ENCODE data around the gene TMEM183A.

TMEM183A gene

DNA sequence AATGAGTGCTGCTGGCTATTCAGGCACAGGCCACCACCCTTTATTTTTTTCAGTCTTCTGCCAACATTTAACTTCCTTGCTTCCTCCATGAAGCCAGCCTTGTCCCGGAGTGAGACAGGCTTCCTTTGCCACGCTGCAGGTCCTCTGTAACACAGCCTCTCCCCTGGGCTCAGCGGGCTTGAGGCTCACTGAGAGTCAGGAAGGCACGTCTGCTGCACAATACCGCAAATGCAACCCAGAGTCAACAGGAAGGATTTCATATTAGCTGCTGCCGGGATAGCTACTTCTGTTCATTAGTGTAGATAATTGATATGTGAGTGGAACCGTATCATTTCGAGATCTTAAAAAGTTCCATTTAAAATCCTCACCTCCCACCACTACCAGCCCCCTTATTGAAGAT, 56.1 kb downstream of the TMEM183A start:
- DNase-seq (ENCODE audit: extremely low read depth in 1 of 2, low read depth in 1 of 2): no peak

GRCh38 chr1:203065191-203065590, 58.0 kb downstream of the TMEM183A start:
- no peak for DNase-seq (ENCODE audit: extremely low read depth in 1 of 2, low read depth in 1 of 2)

- no peak for DNase-seq (ENCODE audit: extremely low read depth in 1 of 2, low read depth in 1 of 2)
Observed at GRCh38 chr1:203065986-203066385, 58.8 kb downstream of the TMEM183A start.

DNA sequence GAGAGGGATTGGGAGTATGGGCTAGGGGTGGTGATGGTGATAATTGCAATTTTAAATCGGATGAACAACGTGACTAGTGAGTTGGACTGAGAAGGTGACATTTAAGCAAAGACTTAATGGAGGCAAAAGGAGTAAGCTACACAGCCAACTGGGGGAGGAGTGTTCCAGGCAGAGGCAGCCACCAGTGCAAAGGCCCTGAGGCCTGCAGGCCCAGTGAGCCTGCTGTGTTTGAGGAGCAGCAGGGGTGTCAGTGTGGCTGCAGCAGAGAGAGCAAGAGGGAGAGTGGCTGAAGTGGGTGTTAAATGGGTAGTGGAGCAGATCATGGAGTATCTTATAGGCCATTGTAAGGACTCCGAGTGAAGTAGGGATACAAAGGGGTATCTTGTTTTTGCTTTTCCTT, 59.8 kb downstream of the TMEM183A start:
- DNase-seq (ENCODE audit: extremely low read depth in 1 of 2, low read depth in 1 of 2): no peak

- no peak for DNase-seq (ENCODE audit: extremely low read depth in 1 of 2, low read depth in 1 of 2)
Observed at GRCh38 chr1:203069030-203069747, 62.0 kb downstream of the TMEM183A start.

DNA sequence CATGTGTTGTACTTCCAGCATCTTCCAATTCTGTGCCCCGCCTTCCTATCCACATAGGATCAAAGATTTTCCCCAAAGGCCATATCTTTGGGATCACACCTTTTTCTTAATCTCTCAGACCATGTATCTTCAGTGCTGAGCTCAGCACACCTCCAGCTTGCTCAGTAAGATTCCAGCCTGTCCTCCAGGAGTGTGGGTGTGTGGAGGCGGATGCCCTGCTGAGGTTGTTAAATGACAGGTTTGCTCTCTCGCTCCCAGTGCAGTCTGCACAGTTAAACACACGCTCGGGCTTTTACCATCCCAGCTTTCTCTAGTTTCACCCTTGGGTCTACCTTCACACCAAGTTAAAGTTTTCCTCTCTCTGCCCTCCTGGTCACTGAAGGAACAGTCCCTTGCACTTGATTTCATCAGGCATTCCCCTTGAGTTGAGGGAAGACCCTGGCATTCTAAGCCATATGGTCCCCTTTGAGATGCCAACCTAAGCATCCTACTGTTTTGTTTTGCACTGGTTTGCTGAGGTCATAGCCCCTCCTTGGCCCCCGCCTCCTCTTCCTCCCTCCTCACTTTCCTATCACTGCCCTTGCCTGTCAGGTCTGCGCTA, 64.9 kb downstream of the TMEM183A start:
- DNase-seq (ENCODE audit: extremely low read depth in 1 of 2, low read depth in 1 of 2): no peak

- no peak for DNase-seq (ENCODE audit: extremely low read depth in 1 of 2, low read depth in 1 of 2)
Observed at GRCh38 chr1:203072911-203073310, 65.7 kb downstream of the TMEM183A start.

DNA sequence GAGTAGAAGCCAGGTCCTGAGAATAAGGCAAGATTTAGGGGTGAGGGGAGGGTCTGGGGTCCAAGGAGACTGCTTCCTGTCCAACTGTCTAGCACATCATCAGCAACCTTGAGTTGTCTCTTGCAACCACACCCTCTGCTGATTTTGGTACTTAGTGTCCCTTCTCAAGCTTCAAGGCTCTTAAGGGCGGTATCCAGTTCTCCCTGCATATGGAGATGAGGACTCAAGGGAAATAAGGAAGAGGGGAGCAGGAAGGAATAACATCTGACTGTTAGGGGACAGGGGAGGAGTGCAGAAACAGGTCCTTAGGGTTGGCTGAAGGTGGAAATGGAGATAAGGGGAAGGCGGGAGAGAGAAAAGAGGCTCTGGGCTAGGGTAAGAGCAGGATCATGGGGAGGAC, 66.3 kb downstream of the TMEM183A start:
- DNase-seq (ENCODE audit: extremely low read depth in 1 of 2, low read depth in 1 of 2): no peak

Data from stimulated activated CD8-positive, alpha-beta memory T cell treated with anti-CD3 and anti-CD28 coated beads, Interleukin-7, amount 100 ng/mL, for 48 hours (primary cell).